Prostate gland (tissue), 2 donors: Measurements from ENCODE around the gene NET1. TPM values are rescaled to one million over a fixed set of nuclear protein-coding genes. Genes with fewer than 3 reads are reported as not detected.

Experiments used
- DNase-seq: peaks from one replicate; pipeline ENCODE4 v3.0.0-alpha.2; 2019; ENCODE audit warnings: low spot score
- H3K27ac ChIP-seq, 2 donors: fragments of 200-600 bp; sonication (generic); 2 replicates each; pipeline ENCODE4 v1.5.1; 2017 to 2019
- H3K27me3 ChIP-seq: fragments of 200-600 bp; sonication (generic); replicated peaks from 2 replicates; pipeline ENCODE4 v1.5.1; 2019; ENCODE audit not compliant: insufficient read depth
- H3K36me3 ChIP-seq, 2 donors: fragments of 200-600 bp; sonication (generic); 1 replicate in 1 of 2; 2 replicates in 1 of 2; pipeline versions ENCODE4 v1.5.1 to v1.8.1; 2017 to 2019
- H3K4me1 ChIP-seq: fragments of 200-600 bp; sonication (generic); replicated peaks from 2 replicates; pipeline ENCODE4 v1.5.1; 2019
- H3K4me3 ChIP-seq, 2 donors: fragments of 200-600 bp; sonication (generic); 2 replicates each; pipeline ENCODE4 v1.5.1; 2017 to 2019
- H3K9me3 ChIP-seq: fragments of 200-600 bp; sonication (generic); 2 replicates; pipeline ENCODE4 v1.5.1; 2017
- POLR2A ChIP-seq: fragments of 450-650 bp; IDR thresholded peaks from one replicate; pipeline ENCODE4 v1.6.1; 2016; ENCODE audit warnings: antibody characterized with exemption, mild to moderate bottlenecking
- POLR2AphosphoS5 ChIP-seq: sonication (generic); formaldehyde crosslinking; IDR thresholded peaks from one replicate; pipeline ENCODE4 v1.6.1; 2017; ENCODE audit warnings: antibody characterized with exemption
- WGBS: methylation state at CpG from one replicate; pipeline ENCODE4 v1.1.5; 2018; 5-methylcytosine and 5-hydroxymethylcytosine counted together
- intact Hi-C: fragments of 100-400 bp; cut with DNase I; formaldehyde crosslinking; loops from one replicate; pipeline ENCODE4 v1.14.2; 2022
- total RNA-seq, 2 donors: library from RNA; depleted of rRNA; stranded (reverse); fragments of >200 nt; gene quantifications; one replicate each; pipeline ENCODE4 v1.1.0, GENCODE V29; 2016
- TF ChIP-seq, protein P1 (sequence below), 4 experiments: fragments of 200-600 bp in 2 of 4; fragments of 450-650 bp in 2 of 4; sonication (generic) in 2 of 4; IDR thresholded peaks; 1 replicate in 3 of 4; 2 replicates in 1 of 4; pipeline ENCODE4 v1.5.1; 2016 to 2019; ENCODE audit warnings: antibody characterized with exemption in 4 of 4, mild to moderate bottlenecking in 2 of 4, moderate library complexity in 2 of 4

NET1 gene
- total RNA-seq, 2 donors from 2014 or later = 55.6 to 77.6 TPM

DNA sequence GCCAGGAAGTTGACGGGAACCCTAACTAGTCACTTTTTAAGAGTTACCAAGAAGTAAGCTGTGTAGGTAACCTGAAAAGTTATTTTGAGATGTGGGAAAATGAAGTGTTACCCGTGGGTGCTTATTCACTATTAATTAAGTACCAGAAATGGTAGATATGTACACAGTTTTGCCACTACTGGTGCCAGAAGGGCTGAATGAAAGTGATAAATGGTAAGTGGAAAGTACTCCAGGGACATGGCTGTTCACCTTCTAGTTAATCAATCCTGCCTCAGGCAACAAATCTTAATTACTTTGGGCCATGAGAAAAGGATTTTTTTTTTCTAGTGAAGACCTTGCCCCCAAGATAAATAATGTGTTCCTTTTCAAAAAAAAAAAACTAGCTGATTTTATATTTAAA is 15.8 kb downstream of the NET1 start:
- H3K4me3 ChIP-seq = no peak overlapping the region
- no peaks in the 10 kb centered on the region for H3K36me3 ChIP-seq
- DNase-seq = no peak
- H3K27ac ChIP-seq = no peak overlapping the region
- H3K4me1 ChIP-seq = no peaks in the 10 kb centered on the region
- intact Hi-C loops = no loop called here
- no peak for TF ChIP-seq POLR2A
- no peak for TF ChIP-seq POLR2AphosphoS5
- TF ChIP-seq, protein P1, sequence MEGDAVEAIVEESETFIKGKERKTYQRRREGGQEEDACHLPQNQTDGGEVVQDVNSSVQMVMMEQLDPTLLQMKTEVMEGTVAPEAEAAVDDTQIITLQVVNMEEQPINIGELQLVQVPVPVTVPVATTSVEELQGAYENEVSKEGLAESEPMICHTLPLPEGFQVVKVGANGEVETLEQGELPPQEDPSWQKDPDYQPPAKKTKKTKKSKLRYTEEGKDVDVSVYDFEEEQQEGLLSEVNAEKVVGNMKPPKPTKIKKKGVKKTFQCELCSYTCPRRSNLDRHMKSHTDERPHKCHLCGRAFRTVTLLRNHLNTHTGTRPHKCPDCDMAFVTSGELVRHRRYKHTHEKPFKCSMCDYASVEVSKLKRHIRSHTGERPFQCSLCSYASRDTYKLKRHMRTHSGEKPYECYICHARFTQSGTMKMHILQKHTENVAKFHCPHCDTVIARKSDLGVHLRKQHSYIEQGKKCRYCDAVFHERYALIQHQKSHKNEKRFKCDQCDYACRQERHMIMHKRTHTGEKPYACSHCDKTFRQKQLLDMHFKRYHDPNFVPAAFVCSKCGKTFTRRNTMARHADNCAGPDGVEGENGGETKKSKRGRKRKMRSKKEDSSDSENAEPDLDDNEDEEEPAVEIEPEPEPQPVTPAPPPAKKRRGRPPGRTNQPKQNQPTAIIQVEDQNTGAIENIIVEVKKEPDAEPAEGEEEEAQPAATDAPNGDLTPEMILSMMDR (IDR thresholded peaks at IDR 0.05) = no peak
- WGBS = 65% methylated on average over 2 of the region's 2 CpGs
- H3K9me3 ChIP-seq = no peaks in the 10 kb centered on the region
- no peaks in the 10 kb centered on the region for H3K27me3 ChIP-seq

DNA sequence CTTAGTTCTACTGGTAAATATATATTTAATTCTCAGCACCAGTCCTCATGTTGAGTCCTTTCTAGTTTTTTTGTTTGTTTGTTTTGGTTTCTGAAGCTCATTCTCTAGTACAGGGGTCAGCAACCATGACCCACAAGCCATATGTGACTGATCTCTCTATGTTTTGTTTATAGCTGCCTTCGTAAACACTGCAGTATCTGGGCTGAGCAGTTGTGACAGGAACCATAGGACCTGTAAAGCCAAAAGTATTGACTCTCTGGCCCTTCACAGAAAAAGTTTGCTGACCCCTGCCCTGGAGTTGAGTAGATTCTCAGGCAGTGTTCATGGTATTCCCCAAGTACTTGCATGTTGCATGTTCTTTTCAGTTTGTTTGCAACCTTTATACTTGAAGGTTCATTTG is 20.8 kb downstream of the NET1 start:
- no peak for DNase-seq
- H3K27ac ChIP-seq = no peak overlapping the region
- no peaks in the 10 kb centered on the region for H3K27me3 ChIP-seq
- 80% methylated on average over 1 of the region's 1 CpG for WGBS
- TF ChIP-seq POLR2A = no peak
- no peak for TF ChIP-seq POLR2AphosphoS5
- TF ChIP-seq, protein P1 (IDR thresholded peaks at IDR 0.05) = no peak
- no peaks in the 10 kb centered on the region for H3K9me3 ChIP-seq
- H3K4me1 ChIP-seq = no peaks in the 10 kb centered on the region
- intact Hi-C loops = loop anchor here (10.0 kb wide), 1 partner anchor 608 kb away; the partner anchor contains the start of gene AKR1E2
- no peaks in the 10 kb centered on the region for H3K36me3 ChIP-seq
- no peak overlapping the region for H3K4me3 ChIP-seq

DNA sequence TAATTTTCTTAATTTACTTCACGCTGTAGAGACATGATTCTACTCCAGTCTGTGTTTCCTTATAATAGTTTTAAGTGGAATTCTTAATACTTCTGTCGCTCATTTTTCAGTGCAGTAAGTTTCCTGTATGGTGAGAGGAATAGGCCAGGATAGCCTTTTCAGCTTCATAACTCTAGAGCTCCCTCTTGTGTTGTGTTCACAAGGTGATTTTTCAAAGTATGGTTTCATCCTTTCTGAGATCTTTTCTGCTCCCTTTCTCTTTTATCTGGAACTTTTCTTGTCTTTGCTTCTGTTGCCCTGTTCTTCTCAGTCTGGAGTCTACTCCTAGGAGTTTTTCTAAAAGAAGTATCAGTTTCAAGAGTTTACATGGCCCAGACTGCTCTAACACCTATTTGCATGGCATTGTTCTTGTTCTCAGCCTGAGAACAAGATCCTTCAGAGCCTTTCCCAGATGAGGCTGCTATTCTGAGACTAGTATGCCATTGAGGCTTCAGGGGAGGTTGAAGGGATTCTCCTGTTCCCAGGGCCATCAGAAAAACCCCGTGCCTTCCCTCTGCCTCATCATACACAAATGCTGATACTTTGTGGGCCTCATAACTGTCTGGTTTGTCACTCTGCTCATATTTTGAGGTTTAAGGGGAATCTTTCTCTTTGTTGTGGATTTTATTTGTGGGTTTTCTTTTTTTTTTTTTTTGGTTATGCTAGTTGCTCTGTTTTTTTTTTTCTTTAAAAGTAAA is 21.8 kb downstream of the NET1 start:
- WGBS = 49% methylated on average over 3 of the region's 3 CpGs

DNA sequence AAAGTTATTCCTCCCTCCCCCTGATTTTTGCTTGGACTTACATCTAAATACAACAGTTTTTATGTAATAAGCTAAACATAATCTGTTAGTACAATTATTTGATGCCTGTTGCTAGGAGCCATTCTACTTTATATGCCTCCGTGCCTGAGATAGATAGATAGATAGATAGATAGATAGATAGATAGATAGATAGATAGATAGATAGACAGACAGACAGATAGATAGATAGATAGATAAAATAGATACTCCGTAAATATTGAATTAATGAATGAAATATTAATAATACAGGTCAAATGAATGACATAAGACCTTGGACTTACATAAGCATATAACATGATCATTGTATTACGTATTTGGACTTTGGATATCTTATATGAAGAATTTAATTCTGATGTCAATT is 23.0 kb downstream of the NET1 start:
- DNase-seq = no peak
- Histone ChIP-seq H3K4me1 (no peaks in the 10 kb centered on the region), H3K27me3 (no peaks in the 10 kb centered on the region), H3K27ac (no peak overlapping the region), H3K4me3 (no peak overlapping the region), H3K9me3 (no peaks in the 10 kb centered on the region), H3K36me3 (no peaks in the 10 kb centered on the region)
- 95% methylated on average over 3 of the region's 3 CpGs for WGBS
- no peak for TF ChIP-seq POLR2AphosphoS5
- TF ChIP-seq POLR2A = no peak
- TF ChIP-seq, protein P1 (IDR thresholded peaks at IDR 0.05) = no peak
- intact Hi-C loops = loop anchor here (10.0 kb wide), 1 partner anchor 611 kb away; the partner anchor contains the start of gene AKR1E2

More for the DNA sequence above, 21.8 kb downstream of the NET1 start:
- no peaks in the 10 kb centered on the region for H3K4me1 ChIP-seq
- no peak for DNase-seq
- intact Hi-C loops = loop anchor here (10.0 kb wide), 1 partner anchor 609 kb away; the partner anchor contains the start of gene AKR1E2
- no peak overlapping the region for H3K4me3 ChIP-seq
- H3K27me3 ChIP-seq = no peaks in the 10 kb centered on the region
- TF ChIP-seq POLR2AphosphoS5 = no peak
- TF ChIP-seq, protein P1 (IDR thresholded peaks at IDR 0.05) = peak in 3 of 4 experiments; percentile 35 to 67 (median 56)
- H3K36me3 ChIP-seq = no peaks in the 10 kb centered on the region
- no peaks in the 10 kb centered on the region for H3K9me3 ChIP-seq
- H3K27ac ChIP-seq = no peak overlapping the region

DNA sequence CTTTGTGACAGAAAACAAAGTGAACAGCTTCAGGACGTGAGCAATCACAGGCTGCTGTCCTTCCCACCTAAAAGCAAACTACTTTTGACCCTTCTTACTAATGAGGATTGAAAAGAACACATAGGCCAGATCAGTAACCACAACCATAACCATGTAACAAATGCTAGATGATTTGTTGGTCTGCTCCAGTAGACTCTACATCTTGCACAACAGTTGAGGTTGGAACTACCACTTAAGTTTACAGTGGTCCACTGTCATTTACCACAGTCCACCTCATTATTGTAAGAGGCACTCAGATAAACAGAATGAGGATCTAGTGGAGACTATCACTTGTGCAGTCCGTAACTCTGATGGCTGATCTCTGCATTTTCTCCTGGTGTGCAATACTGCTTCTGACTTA is 27.8 kb downstream of the NET1 start:
- H3K4me3 ChIP-seq = no peak overlapping the region
- no peaks in the 10 kb centered on the region for H3K36me3 ChIP-seq
- intact Hi-C loops = no loop called here
- H3K27ac ChIP-seq = no peak overlapping the region
- no peaks in the 10 kb centered on the region for H3K27me3 ChIP-seq
- 89% methylated on average over 2 of the region's 2 CpGs for WGBS
- TF ChIP-seq, protein P1 (IDR thresholded peaks at IDR 0.05) = no peak
- no peak for TF ChIP-seq POLR2A
- no peak for TF ChIP-seq POLR2AphosphoS5
- DNase-seq = no peak
- H3K4me1 ChIP-seq = peaks cover under 1% of the 10 kb centered on the region
- no peaks in the 10 kb centered on the region for H3K9me3 ChIP-seq
